GM12875 (cell line): Measurements from ENCODE around the gene TMEM35B.

ENCODE experiments used
- H3K4me3 ChIP-seq: one replicate; pipeline ENCODE4 v1.5.1; 2011; ENCODE audit warnings: low read depth, low read length, control low read depth
- TF ChIP-seq, protein P1 (sequence below): IDR thresholded peaks from 2 replicates; pipeline ENCODE4 v1.5.1; 2011; ENCODE audit warnings: low read depth, mild to moderate bottlenecking, control low read depth, inconsistent platforms, low read length, moderate library complexity, borderline replicate concordance; ENCODE audit not compliant: insufficient read depth

The TMEM35B gene

GRCh38 chr1:34977858-34978257 lies 7.3 kb downstream of the TMEM35B start:
- no peak overlapping the region for H3K4me3 ChIP-seq
- TF ChIP-seq, protein P1, sequence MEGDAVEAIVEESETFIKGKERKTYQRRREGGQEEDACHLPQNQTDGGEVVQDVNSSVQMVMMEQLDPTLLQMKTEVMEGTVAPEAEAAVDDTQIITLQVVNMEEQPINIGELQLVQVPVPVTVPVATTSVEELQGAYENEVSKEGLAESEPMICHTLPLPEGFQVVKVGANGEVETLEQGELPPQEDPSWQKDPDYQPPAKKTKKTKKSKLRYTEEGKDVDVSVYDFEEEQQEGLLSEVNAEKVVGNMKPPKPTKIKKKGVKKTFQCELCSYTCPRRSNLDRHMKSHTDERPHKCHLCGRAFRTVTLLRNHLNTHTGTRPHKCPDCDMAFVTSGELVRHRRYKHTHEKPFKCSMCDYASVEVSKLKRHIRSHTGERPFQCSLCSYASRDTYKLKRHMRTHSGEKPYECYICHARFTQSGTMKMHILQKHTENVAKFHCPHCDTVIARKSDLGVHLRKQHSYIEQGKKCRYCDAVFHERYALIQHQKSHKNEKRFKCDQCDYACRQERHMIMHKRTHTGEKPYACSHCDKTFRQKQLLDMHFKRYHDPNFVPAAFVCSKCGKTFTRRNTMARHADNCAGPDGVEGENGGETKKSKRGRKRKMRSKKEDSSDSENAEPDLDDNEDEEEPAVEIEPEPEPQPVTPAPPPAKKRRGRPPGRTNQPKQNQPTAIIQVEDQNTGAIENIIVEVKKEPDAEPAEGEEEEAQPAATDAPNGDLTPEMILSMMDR: no peak

GRCh38 chr1:34977210-34977471 lies 8.0 kb downstream of the TMEM35B start:
- TF ChIP-seq, protein P1: no peak
- H3K4me3 ChIP-seq: no peak overlapping the region

GRCh38 chr1:34976384-34977209 lies 8.6 kb downstream of the TMEM35B start:
- TF ChIP-seq, protein P1: no peak
- H3K4me3 ChIP-seq: no peak overlapping the region

DNA sequence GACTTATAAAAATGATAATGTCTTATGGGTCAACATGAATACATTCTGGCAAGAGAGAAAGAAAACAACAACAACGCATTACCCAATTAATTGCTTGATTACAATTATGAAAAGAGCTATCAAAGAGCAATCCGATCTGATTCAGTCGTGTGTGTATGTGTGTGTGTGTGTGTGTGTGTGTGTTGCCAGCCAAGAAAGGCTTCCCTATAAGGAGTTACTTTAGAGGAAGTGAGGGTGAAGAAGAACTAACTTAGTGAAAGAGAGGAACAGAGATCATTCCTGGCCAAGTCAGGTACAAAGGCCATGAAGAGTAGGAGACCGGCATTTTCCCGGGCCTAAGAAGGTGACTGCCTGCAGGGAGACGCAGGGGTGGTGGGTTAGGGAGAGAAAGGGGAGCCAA lies 9.4 kb downstream of the TMEM35B start:
- H3K4me3 ChIP-seq: no peak overlapping the region
- TF ChIP-seq, protein P1: no peak

GRCh38 chr1:34975338-34975737 lies 9.8 kb downstream of the TMEM35B start:
- TF ChIP-seq, protein P1: no peak
- H3K4me3 ChIP-seq: no peak overlapping the region

DNA sequence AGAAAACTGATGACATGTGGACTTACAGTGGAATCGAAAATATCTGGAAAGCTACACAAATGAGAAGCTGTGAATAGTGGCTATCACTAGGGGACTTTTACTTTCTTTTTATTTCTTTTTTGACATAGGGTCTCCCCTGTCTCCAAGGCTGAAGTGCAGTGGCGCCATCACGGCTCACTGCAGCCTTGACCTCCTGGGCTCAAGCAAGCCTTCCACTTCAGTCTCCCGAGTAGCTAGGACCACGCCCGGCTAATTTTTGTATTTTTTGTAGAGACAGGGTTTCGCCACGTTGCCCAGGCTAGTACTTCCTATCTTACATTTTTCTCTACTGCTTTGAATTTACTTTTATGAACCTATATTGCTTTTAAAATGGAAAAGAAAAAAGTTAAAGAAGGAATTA lies 10.5 kb downstream of the TMEM35B start:
- no peak overlapping the region for H3K4me3 ChIP-seq
- TF ChIP-seq, protein P1: no peak

GRCh38 chr1:34973326-34973725 lies 11.8 kb downstream of the TMEM35B start:
- TF ChIP-seq, protein P1: no peak
- no peak overlapping the region for H3K4me3 ChIP-seq
